Esophagus (tissue), 2 donors: ENCODE data around the gene MPRIP. TPM values are rescaled to one million over a fixed set of nuclear protein-coding genes. Genes with fewer than 3 reads are reported as not detected.

Experiments
- H3K27ac ChIP-seq, 2 donors: one replicate each; pipeline ENCODE4 v1.5.1; 2013; ENCODE audit warnings: low read depth in 2 of 2, mild to moderate bottlenecking in 2 of 2, inconsistent platforms in 1 of 2, low read length in 1 of 2, moderate library complexity in 1 of 2
- H3K27me3 ChIP-seq, 2 donors: one replicate each; pipeline ENCODE4 v1.6.1; 2013; ENCODE audit warnings: low read length in 2 of 2, control low read depth in 1 of 2, mild to moderate bottlenecking in 1 of 2; ENCODE audit not compliant: insufficient read depth in 2 of 2, control insufficient read depth in 1 of 2
- H3K36me3 ChIP-seq, 2 donors: one replicate each; pipeline ENCODE4 v1.6.1; 2013; ENCODE audit warnings: low read length in 1 of 2; ENCODE audit not compliant: control insufficient read depth in 2 of 2, insufficient read depth in 2 of 2
- H3K4me1 ChIP-seq, 2 donors: one replicate each; pipeline ENCODE4 v1.6.1; 2013; ENCODE audit warnings: low read length in 1 of 2; ENCODE audit not compliant: control insufficient read depth in 2 of 2, insufficient read depth in 2 of 2
- H3K4me3 ChIP-seq, 2 donors: one replicate each; pipeline ENCODE4 v1.5.1; 2013; ENCODE audit warnings: low read length in 2 of 2, mild to moderate bottlenecking in 2 of 2, low read depth in 1 of 2, moderate library complexity in 1 of 2
- H3K9me3 ChIP-seq, 2 donors: one replicate each; pipeline ENCODE4 v1.6.1; 2013; ENCODE audit warnings: mild to moderate bottlenecking in 2 of 2, low read depth in 1 of 2, low read length in 1 of 2, moderate library complexity in 1 of 2; ENCODE audit not compliant: control insufficient read depth in 2 of 2, insufficient read depth in 1 of 2
- WGBS, 2 donors: extraction: QIAGEN DNeasy Blood & Tissue Kit; methylation state at CpG; one replicate each; pipeline ENCODE4 v1.1.7; 2013; 5-methylcytosine and 5-hydroxymethylcytosine counted together
- polyA plus RNA-seq, 2 donors: library from polyadenylated mRNA; stranded (reverse); fragments of 200-250 nt; gene quantifications; one replicate each; pipeline ENCODE4 v1.2.3, GENCODE V29; 2013
- donor health status: healthy with polysubstance abuse.
- donor health status: Bipolar disorder and iron deficiency.

Gene MPRIP
- polyA plus RNA-seq, 2 donors = 122 to 226 TPM

GRCh38 chr17:17048106-17048505, 5.8 kb downstream of the MPRIP start:
- peaks cover 0 to 2% of the 10 kb centered on the region in 2 donors for H3K36me3 ChIP-seq
- peak overlapping the region in 1 of 2 donors; percentile 40 for H3K27ac ChIP-seq
- H3K4me3 ChIP-seq = no peak overlapping the region
- WGBS, 2 donors = 79 to 83% methylated on average over 6 of the region's 6 CpGs
- no peaks in the 10 kb centered on the region for H3K9me3 ChIP-seq
- H3K27me3 ChIP-seq = no peaks in the 10 kb centered on the region
- peaks cover 15 to 25% of the 10 kb centered on the region in 2 donors for H3K4me1 ChIP-seq

GRCh38 chr17:17050346-17051345, 8.4 kb downstream of the MPRIP start:
- Histone ChIP-seq H3K36me3 (peaks cover 0 to 2% of the 10 kb centered on the region in 2 donors), H3K4me1 (peaks cover 26 to 35% of the 10 kb centered on the region in 2 donors), H3K27me3 (no peaks in the 10 kb centered on the region), H3K27ac (no peak overlapping the region), H3K4me3 (no peak overlapping the region), H3K9me3 (no peaks in the 10 kb centered on the region)
- WGBS, 2 donors = 92% methylated on average over 15 of the region's 15 CpGs

- H3K9me3 ChIP-seq = no peaks in the 10 kb centered on the region
- H3K36me3 ChIP-seq = peaks cover 0 to 2% of the 10 kb centered on the region in 2 donors
- no peaks in the 10 kb centered on the region for H3K27me3 ChIP-seq
- WGBS, 2 donors = 78 to 85% methylated on average over 6 of the region's 6 CpGs
- peak overlapping the region in 1 of 2 donors; percentile 89 for H3K27ac ChIP-seq
- no peak overlapping the region for H3K4me3 ChIP-seq
- peaks cover 31 to 41% of the 10 kb centered on the region in 2 donors for H3K4me1 ChIP-seq
Measured at GRCh38 chr17:17051380-17051779, 9.1 kb downstream of the MPRIP start.

- no peaks in the 10 kb centered on the region for H3K27me3 ChIP-seq
- H3K4me3 ChIP-seq = no peak overlapping the region
- 50 to 63% methylated on average over 10 of the region's 10 CpGs for WGBS, 2 donors
- H3K27ac ChIP-seq = peak overlapping the region; percentile 82 to 89
- peaks cover 0 to 2% of the 10 kb centered on the region in 2 donors for H3K36me3 ChIP-seq
- no peaks in the 10 kb centered on the region for H3K9me3 ChIP-seq
- H3K4me1 ChIP-seq = peaks cover 32 to 44% of the 10 kb centered on the region in 2 donors
Measured at GRCh38 chr17:17051791-17052461, 9.7 kb downstream of the MPRIP start.

GRCh38 chr17:17052462-17053221, 10.4 kb downstream of the MPRIP start:
- H3K27ac ChIP-seq = peak overlapping the region; percentile 82 to 89
- no peaks in the 10 kb centered on the region for H3K9me3 ChIP-seq
- peaks cover 37 to 48% of the 10 kb centered on the region in 2 donors for H3K4me1 ChIP-seq
- H3K36me3 ChIP-seq = peaks cover 0 to 2% of the 10 kb centered on the region in 2 donors
- 38 to 49% methylated on average over 14 of the region's 14 CpGs for WGBS, 2 donors
- no peak overlapping the region for H3K4me3 ChIP-seq
- no peaks in the 10 kb centered on the region for H3K27me3 ChIP-seq

GRCh38 chr17:17053446-17054379, 11.5 kb downstream of the MPRIP start:
- Histone ChIP-seq H3K36me3 (peaks cover 0 to 6% of the 10 kb centered on the region in 2 donors), H3K27ac (peak overlapping the region; percentile 82 to 89)

GRCh38 chr17:17054636-17055035, 12.4 kb downstream of the MPRIP start:
- H3K4me3 ChIP-seq = no peak overlapping the region
- H3K27me3 ChIP-seq = no peaks in the 10 kb centered on the region
- WGBS, 2 donors = 93 to 97% methylated on average over 4 of the region's 4 CpGs
- peaks cover 0 to 11% of the 10 kb centered on the region in 2 donors for H3K36me3 ChIP-seq
- no peak overlapping the region for H3K27ac ChIP-seq
- peaks cover 37 to 46% of the 10 kb centered on the region in 2 donors for H3K4me1 ChIP-seq
- H3K9me3 ChIP-seq = no peaks in the 10 kb centered on the region

More at GRCh38 chr17:17053446-17054379, 11.5 kb downstream of the MPRIP start:
- Histone ChIP-seq H3K4me3 (no peak overlapping the region), H3K27me3 (no peaks in the 10 kb centered on the region), H3K9me3 (no peaks in the 10 kb centered on the region), H3K4me1 (peaks cover 37 to 46% of the 10 kb centered on the region in 2 donors)
- WGBS, 2 donors = 84 to 85% methylated on average over 8 of the region's 8 CpGs

- H3K36me3 ChIP-seq = peaks cover 0 to 11% of the 10 kb centered on the region in 2 donors
- H3K4me1 ChIP-seq = peaks cover 37 to 43% of the 10 kb centered on the region in 2 donors
- H3K4me3 ChIP-seq = no peak overlapping the region
- H3K27me3 ChIP-seq = no peaks in the 10 kb centered on the region
- H3K27ac ChIP-seq = peak overlapping the region; percentile 86 to 91
- WGBS, 2 donors = 65 to 74% methylated on average over 16 of the region's 16 CpGs
- H3K9me3 ChIP-seq = no peaks in the 10 kb centered on the region
Measured at GRCh38 chr17:17055286-17056155, 13.3 kb downstream of the MPRIP start.
